ENCODE measurements around the gene CCDC120. TPM values are rescaled to one million over a fixed set of nuclear protein-coding genes. Genes with fewer than 3 reads are reported as not detected.

CCDC120 gene
- polyA plus RNA-seq, 1 donor, result 27.3 TPM

GRCh38 chrX:49117581-49117980 lies 58.8 kb downstream of the CCDC120 start:
- no peak for DNase-seq
- H3K27ac ChIP-seq (ENCODE audit: low read length), result no peak overlapping the region
- no peaks in the 10 kb centered on the region for H3K4me1 ChIP-seq (ENCODE audit: control insufficient read depth, insufficient read depth, low read length)
- WGBS (ENCODE audit: insufficient coverage, low lambda C conversion rate), result no CpG with 5 or more reads among the region's 6 CpGs
- H3K36me3 ChIP-seq (ENCODE audit: control insufficient read depth, insufficient read depth, low read length), result peaks cover 45% of the 10 kb centered on the region
- H3K27me3 ChIP-seq (ENCODE audit: control insufficient read depth, insufficient read depth, low read length), result no peaks in the 10 kb centered on the region
- H3K4me3 ChIP-seq (ENCODE audit: low read length), result no peak overlapping the region
- no peaks in the 10 kb centered on the region for H3K9me3 ChIP-seq (ENCODE audit: control insufficient read depth, low read depth, low read length)

Other genes with a start within 250 kb of the CCDC120 start
- gene ERAS, start 232.5 kb upstream of the CCDC120 start, polyA plus RNA-seq, result 0.27 TPM
- 178 TPM for gene PCSK1N, start 223.4 kb upstream of the CCDC120 start, polyA plus RNA-seq
- 42.3 TPM for gene TIMM17B, start 161.2 kb upstream of the CCDC120 start, polyA plus RNA-seq
- 99.9 TPM for gene PQBP1, start 161.1 kb upstream of the CCDC120 start, polyA plus RNA-seq
- gene SLC35A2, start 147.4 kb upstream of the CCDC120 start, polyA plus RNA-seq, result 23.6 TPM
- 11.5 TPM for gene PIM2, start 140.0 kb upstream of the CCDC120 start, polyA plus RNA-seq
- gene OTUD5, start 101.4 kb upstream of the CCDC120 start, polyA plus RNA-seq, result 46.9 TPM
- gene KCND1, start 87.2 kb upstream of the CCDC120 start, polyA plus RNA-seq, result 2.5 TPM
- gene GRIPAP1, start 56.7 kb upstream of the CCDC120 start, polyA plus RNA-seq, result 51.4 TPM
- gene TFE3, start 15.6 kb upstream of the CCDC120 start, polyA plus RNA-seq, result 33.5 TPM
- gene PRAF2, start 15.0 kb downstream of the CCDC120 start, polyA plus RNA-seq, result 14.0 TPM
- 46.6 TPM for gene WDR45, start 20.9 kb downstream of the CCDC120 start, polyA plus RNA-seq
- gene GPKOW, start 64.7 kb downstream of the CCDC120 start, polyA plus RNA-seq, result 18.9 TPM
- 2.5 TPM for gene MAGIX, start 103.8 kb downstream of the CCDC120 start, polyA plus RNA-seq
- 118 TPM for gene PLP2, start 112.9 kb downstream of the CCDC120 start, polyA plus RNA-seq
- gene PRICKLE3, start 127.4 kb downstream of the CCDC120 start, polyA plus RNA-seq, result 5.7 TPM
- gene SYP, start 141.2 kb downstream of the CCDC120 start, polyA plus RNA-seq, result 20.2 TPM
- gene CACNA1F, start 174.3 kb downstream of the CCDC120 start, polyA plus RNA-seq, result 1.3 TPM
- 18.5 TPM for gene CCDC22, start 176.5 kb downstream of the CCDC120 start, polyA plus RNA-seq
- 0.76 TPM for gene FOXP3, start 205.7 kb downstream of the CCDC120 start, polyA plus RNA-seq
- gene PPP1R3F, start 210.8 kb downstream of the CCDC120 start, polyA plus RNA-seq, result 3.3 TPM
- not detected for gene GAGE10, start 244.6 kb downstream of the CCDC120 start, polyA plus RNA-seq

Data from large intestine (tissue), 3 donors.